ENCODE results near the gene UGGT1.

The UGGT1 gene, protein sequence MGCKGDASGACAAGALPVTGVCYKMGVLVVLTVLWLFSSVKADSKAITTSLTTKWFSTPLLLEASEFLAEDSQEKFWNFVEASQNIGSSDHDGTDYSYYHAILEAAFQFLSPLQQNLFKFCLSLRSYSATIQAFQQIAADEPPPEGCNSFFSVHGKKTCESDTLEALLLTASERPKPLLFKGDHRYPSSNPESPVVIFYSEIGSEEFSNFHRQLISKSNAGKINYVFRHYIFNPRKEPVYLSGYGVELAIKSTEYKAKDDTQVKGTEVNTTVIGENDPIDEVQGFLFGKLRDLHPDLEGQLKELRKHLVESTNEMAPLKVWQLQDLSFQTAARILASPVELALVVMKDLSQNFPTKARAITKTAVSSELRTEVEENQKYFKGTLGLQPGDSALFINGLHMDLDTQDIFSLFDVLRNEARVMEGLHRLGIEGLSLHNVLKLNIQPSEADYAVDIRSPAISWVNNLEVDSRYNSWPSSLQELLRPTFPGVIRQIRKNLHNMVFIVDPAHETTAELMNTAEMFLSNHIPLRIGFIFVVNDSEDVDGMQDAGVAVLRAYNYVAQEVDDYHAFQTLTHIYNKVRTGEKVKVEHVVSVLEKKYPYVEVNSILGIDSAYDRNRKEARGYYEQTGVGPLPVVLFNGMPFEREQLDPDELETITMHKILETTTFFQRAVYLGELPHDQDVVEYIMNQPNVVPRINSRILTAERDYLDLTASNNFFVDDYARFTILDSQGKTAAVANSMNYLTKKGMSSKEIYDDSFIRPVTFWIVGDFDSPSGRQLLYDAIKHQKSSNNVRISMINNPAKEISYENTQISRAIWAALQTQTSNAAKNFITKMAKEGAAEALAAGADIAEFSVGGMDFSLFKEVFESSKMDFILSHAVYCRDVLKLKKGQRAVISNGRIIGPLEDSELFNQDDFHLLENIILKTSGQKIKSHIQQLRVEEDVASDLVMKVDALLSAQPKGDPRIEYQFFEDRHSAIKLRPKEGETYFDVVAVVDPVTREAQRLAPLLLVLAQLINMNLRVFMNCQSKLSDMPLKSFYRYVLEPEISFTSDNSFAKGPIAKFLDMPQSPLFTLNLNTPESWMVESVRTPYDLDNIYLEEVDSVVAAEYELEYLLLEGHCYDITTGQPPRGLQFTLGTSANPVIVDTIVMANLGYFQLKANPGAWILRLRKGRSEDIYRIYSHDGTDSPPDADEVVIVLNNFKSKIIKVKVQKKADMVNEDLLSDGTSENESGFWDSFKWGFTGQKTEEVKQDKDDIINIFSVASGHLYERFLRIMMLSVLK (N-terminal part only)

DNA sequence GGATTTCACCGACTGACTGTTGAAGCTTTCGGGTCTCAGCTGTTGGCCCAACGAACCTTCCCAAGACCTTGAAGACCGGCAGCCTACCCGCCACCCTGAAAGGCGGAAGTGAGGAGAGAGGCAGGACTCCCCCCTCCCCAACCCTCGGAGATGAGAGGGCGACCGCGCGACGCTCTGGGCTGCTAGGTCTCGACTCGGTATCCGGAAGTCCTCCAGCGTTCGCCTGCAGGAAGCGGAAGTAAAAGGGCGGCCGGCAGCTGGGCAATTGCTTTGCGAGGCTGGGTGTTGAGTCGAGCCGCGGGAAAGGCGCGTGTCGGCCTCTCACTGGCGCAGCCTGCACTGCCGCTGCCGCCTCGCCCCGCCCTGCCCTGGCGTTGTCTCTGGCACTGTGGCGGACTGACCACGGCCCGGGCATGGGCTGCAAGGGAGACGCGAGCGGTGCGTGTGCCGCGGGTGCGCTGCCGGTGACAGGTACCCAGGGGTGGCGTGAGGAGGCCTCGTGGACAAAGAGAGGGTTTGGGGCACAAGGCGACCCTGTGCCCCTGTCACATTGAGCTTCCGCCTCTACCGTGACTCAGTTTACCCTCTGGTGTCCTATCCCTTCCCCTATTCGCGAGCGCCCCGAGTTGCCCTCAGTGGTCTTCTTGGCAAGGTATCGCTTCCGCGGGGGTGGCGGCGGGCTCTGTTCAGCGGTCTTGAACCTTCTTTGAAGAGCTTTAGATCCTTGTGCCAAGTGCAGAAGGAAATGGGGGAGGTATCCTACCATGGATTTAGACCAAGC, at the start of gene UGGT1:
Gene UGGT1 (plus strand): TSS at position 256 of the 781 bp plus-strand sequence. CDS start 158 bp downstream, at position 414.
- peak; percentile 96 for DNase-seq (ENCODE audit: low spot score)

- no peak for DNase-seq (ENCODE audit: low spot score)
Observed at GRCh38 chr2:128041561-128041960, 49.4 kb upstream of the UGGT1 start.

GRCh38 chr2:128043041-128043440, 48.0 kb upstream of the UGGT1 start:
- no peak for DNase-seq (ENCODE audit: low spot score)

- DNase-seq (ENCODE audit: low spot score): no peak
Observed at GRCh38 chr2:128053331-128053730, 37.7 kb upstream of the UGGT1 start.

GRCh38 chr2:128054104-128054885, 36.7 kb upstream of the UGGT1 start:
- no peak for DNase-seq (ENCODE audit: low spot score)

DNA sequence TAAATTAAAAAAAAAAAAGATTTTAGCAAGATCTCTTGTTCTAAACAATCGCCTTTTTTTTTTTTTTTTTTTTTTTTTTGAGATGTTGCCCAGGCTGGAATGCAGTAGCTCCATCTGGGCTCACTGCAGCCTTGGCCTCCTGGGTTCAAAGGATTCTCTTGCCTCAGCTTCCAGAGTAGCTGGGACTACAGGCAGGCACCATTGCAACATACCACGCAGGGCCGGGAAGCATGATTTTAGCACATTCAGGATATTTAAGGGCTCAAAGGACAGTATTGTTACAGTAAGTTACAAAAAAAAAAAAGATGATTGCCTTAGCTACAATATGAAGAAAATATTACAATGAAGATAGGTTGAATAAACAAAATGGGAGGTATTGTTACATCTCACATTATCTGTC, 33.7 kb upstream of the UGGT1 start:
- DNase-seq (ENCODE audit: low spot score): no peak

- no peak for DNase-seq (ENCODE audit: low spot score)
Observed at GRCh38 chr2:128058114-128058513, 32.9 kb upstream of the UGGT1 start.

DNA sequence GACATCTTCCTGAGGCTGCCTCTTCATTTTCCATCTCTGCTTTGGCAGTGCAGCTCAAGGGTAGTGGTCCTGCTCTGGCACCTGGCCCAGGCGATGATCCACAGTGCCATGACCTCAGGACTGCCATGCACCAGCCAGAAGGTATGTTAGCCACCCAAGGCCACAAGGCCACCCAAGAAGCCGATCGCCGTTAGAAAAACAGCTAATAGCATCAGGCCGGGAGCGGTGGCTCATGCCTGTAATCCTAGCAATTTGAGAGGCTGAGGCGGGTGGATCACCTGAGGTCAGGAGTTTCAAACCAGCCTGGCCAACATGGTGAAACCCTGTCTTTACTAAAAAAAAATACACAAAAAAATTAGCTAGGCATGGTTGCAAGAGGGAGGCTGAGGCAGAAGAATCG, 28.4 kb upstream of the UGGT1 start:
- DNase-seq (ENCODE audit: low spot score): no peak

GRCh38 chr2:128064353-128064752, 26.6 kb upstream of the UGGT1 start:
- DNase-seq (ENCODE audit: low spot score): no peak

DNA sequence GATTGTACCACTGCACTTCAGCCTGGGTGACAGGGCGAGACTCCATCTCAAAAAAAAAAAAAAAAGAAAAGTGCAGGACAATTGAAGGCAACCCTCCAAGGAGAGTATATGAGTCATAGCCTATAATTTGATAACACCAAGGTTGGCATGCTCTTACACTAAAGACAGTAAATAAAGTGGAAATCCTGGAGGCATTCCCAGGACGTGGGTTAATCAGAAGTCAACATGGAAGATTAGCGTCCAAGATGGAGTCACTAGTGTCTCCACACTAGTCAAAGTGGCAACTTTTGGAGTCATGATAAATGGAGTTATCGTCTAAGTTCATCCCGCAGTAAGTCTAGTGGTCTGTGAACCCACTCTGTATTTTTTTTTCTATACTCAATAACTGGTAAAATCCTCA, 21.2 kb upstream of the UGGT1 start:
- DNase-seq (ENCODE audit: low spot score): no peak

GRCh38 chr2:128073278-128073677, 17.7 kb upstream of the UGGT1 start:
- DNase-seq (ENCODE audit: low spot score): no peak

- no peak for DNase-seq (ENCODE audit: low spot score)
Observed at GRCh38 chr2:128076461-128077106, 14.4 kb upstream of the UGGT1 start.

GRCh38 chr2:128084757-128085156, 6.2 kb upstream of the UGGT1 start:
- no peak for DNase-seq (ENCODE audit: low spot score)

GRCh38 chr2:128086244-128086643, 4.8 kb upstream of the UGGT1 start:
- no peak for DNase-seq (ENCODE audit: low spot score)

GRCh38 chr2:128090575-128090944, 440 bp upstream of the UGGT1 start:
- no peak for DNase-seq (ENCODE audit: low spot score)

DNA sequence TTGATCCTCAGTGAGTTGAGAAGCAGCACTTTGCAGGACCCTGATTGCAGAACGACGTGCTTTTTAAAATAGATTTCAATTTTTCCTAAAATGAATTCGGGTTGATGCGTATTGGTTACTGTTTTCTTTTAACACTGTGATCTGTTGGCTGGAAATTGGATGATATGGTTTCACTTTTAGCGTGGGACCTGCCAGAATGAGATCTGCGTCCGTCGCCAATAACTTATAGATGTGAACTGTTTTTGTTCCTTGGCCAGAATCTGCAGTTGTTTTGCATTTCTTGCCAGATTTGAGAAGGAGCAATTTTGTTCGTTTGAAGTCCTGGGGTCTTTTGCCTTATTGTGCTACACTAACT, 703 bp downstream of the UGGT1 start:
- peak; percentile 16 for DNase-seq (ENCODE audit: low spot score)

DNA sequence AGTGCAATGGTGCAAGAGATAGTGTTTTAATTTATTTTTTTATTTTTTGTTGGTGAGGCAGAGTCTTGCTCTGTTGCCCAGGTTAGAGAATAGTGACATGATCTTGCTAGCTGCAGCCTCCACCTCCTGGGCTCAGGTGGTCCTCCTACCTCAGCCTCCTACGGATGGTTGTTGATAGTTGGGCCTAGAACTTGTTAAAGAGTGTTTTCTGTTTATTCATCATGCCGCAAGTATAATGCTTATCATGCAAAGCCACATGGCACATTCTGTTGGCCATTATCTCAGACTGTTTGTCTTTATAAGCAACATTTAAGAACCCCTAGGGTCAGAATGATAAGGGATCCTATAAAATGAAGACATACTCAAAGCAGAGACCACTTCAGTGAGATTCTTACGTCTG, 1.7 kb downstream of the UGGT1 start:
- DNase-seq (ENCODE audit: low spot score): no peak

DNA sequence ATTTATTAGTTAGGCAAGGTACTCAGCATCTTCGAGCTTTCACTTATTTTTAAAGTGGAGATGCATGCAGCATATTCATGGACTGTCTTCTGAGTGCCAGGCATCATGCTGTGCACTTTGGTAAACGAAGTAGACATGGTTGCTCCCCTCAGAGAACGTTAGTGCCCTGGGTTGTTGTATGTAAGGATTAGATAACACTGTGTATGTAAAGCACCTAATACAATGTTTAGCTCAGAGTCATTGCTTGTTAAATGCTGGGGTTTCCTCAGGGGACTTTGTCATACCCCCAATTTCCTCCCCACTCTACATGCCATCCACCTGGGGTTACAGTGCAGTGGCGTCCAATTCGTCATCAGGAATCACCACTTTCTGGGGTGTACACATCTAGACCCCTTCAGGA, 2.8 kb downstream of the UGGT1 start:
- DNase-seq (ENCODE audit: low spot score): no peak

DNA sequence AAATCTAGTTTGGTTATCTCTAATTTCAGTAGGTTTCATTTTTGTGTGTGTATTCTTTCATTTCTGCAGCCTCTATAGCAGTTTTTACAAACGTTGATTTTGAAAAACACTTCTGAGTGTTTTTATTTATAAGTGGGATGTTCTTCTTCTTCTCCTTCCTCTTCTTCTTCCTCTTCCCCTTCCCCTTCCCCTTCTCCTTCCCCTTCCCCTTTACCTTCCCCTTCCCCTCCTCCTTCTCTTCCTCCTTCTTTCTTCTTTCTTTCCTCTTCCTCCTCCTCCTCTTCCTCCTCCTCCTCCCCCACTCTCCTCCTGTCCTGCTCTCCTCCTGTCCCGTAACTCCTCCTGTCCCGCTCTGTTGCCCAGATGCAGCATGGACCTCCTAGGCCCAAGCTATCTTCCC, 4.2 kb downstream of the UGGT1 start:
- DNase-seq (ENCODE audit: low spot score): no peak

DNA sequence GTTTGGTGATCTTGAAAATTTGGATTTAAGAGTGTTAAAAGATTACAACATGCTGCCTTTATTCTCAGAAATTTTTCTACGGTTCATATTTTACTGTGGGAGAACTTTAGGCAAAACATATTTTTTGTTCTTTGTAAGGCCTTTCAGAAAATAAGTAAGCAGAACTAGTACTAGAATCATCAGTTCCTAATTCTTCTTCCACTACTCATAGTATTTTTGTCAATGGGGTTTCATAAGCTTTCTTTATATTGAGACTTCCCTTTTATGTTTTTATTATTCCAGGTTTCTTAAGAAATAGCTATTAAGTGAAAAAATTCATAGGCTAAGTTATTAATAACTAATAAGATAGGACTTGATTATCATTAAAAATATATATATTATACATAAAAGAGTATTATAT, 12.4 kb downstream of the UGGT1 start:
- DNase-seq (ENCODE audit: low spot score): no peak
